Stimulated activated CD4-positive, alpha-beta T cell treated with anti-CD3 and anti-CD28 coated beads, TNF-alpha, amount 100 ng/mL, for 1 hour (primary cell): ENCODE measurements around the gene ANKRD63.

Source experiments
- DNase-seq, 3 donors: peaks; one replicate each; pipeline ENCODE4 v3.0.0-alpha.2; 2020; ENCODE audit warnings: low read depth in 3 of 3, low spot score in 1 of 3

ANKRD63 gene

DNA sequence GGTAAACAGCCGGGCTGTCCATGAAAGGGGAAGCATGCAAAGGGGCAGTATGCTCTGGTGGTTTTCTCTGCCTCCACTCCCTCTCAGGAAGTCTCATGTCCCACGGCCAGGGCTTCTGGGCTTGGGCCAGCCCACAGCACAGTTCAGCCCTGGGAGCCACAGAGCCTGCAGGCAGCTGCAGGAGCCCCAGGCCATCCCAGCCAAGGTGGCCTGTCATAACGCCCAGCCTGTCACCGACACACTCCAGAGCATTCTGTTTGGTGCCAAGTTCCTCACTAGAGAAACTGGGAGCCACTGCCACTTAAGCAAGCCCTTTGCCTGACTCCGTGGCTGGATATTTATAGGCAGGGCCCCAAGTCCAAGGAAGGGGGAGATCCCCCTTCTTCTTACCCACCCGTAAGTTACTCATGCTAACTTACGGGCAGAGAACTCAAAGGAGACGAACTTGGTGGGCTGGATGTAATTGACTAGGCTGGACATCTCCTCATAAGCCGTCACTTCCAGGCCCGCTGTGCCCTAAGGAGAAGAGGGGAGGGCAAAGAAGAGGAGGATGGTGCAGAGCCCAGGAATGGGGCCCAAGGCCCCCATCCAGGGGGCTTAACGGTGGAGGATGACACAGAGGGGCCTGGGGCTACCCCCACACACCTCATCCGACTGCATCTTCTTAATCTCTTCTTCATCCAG is 13.2 kb upstream of the ANKRD63 start:
- DNase-seq = no peak

DNA sequence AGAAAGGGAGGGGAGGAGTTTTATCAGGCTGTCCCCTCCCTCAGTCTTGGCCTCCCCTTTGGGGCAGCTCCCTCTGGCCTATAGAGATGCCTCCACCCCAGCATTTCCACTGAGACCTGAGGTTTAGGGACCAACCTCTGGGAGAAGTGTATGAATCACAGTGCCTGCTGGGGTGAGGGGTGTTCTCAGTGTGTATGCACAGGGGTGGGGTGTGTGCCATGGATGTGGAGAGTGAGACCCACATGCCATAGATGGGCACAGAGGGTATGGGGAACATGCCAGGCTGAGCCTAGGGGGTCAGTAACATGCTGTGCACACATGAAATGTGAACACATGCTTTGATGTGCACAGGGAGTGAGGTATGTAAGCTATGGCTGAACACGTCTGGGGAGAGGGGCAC is 12.4 kb upstream of the ANKRD63 start:
- no peak for DNase-seq

DNA sequence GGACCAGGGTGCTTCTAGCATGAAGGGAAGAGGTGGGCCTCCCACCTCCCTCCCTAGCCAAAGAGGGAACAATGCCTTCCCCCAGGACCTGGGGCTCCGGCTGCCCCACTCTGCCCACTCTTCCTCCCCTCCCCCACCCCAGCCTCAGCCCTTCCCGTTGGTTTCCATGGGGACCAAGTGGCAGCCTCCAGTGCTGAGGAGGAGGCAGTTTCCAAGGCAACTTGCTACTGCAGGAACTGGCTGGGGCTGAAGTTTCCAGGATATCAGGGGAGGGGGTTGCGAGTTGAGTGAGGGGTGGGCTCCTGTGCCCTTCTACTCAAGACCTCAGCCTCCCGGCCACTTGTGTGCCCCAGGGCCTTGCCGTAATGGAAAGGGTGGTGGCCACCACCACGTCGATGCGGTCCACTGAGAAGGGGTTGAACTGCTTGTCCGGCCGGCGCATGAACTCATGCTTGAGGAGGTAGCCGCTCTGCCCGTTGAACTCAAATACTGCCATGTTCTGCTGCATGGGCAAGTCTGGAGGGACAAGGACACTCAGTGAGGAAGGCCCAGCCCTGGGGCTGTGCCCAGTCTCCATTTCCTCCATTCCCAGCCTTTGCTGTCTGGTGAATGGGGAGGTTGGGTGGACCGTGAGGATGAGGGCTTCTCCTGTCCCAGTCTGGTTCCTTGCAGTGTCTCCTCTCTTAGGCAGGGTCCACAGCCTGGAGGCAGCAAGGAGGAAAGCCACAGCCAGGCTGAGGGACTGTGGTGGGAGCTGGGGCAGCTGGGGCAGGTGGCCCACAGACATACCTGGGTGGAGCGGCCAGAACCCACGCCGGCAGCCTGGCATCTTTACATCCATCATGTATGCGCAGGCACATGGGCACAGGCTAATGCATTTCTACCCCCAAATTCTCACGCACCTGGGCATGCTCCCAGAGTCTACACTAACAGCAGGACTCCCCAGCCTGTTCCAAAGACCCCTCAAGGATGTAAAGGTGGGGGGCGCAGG is 11.3 kb upstream of the ANKRD63 start:
- DNase-seq = no peak

- no peak for DNase-seq
Measured at GRCh38 chr15:40293006-40293405, 10.1 kb upstream of the ANKRD63 start.

- no peak for DNase-seq
Measured at GRCh38 chr15:40292246-40292645, 9.4 kb upstream of the ANKRD63 start.

DNA sequence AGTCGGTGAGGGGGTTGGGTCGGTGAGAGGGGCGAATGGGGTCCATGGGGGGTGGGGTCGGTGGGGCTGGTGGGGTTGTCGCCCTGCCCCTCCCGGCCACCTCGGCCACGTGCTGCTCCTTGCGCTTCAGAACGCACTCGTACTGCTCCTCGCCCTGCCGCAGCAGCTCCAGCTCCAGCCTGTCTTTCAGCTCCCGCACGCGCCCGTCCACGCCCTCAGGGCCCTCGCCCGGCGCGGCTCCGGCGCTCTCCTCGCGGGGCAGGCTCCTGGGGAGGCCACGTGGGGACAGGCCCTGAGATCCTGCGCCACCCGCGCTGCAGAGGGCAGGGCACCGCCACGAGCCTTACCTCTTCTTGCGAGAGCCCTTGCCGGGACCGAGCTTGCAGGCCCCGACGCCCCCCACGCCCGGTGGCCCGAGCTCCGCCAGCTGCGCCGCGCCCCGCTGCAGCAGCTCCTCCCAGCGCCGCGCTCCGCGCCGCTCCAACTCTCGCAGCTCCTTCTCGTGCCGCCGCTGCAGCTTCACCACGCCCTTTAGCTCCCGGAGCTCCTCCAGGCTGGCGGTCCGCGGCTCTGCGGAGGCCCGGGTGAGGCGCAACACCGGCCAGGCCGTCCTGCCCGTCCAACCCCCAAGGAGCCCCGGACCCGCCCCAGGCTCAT is 8.2 kb upstream of the ANKRD63 start:
- no peak for DNase-seq

GRCh38 chr15:40290545-40290917 is 7.7 kb upstream of the ANKRD63 start:
- DNase-seq = no peak

DNA sequence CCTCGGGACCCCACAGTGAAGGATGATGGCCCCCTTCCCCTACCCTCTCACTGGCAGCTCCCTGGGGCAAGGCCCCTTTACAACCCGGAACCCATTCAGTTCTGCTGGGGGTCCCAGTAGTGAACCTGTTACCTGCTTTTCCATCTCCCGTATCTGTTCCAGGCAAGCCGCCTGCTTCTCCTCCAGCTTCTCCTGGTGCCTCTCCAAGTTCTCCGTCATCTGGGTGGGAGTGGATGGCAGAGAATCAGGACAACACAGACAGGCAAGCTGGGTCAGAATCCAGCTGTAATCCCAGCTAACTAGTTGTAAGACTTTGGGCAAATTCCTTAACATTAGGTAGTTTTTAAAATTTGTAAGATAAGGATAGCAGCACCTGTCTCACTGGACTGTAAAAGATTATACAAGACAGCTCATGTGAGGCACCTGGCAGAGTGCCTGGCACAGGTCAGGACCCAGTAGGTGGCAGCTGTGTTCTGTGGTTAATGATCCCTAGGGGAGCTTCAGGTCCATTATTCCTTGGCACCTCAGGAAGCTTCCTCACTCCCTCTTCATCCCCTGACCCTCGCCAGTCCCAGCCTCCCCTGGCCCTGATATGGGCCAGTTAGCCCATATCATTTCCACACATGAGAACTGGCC is 6.4 kb upstream of the ANKRD63 start:
- no peak for DNase-seq

DNA sequence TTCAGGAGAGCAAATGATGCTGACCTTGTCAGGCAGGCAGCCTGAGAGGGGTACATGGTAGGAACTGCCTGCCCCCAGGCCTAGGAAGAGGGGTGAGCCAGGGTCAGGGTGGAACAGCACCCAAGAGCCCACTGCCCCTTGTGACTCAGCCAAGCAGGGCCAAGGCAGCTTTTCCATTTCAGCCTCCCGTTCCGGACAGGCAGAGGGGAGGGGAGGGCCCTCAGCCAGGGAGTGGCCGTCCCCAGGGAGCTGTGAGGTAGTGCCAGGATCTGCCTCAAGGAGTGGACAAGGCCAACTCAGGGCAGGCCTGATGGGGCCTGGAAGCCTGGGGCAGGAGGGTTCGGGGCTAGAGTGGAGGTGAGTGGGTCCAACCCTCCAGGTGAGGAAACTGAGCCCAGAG is 5.1 kb upstream of the ANKRD63 start:
- DNase-seq = no peak

DNA sequence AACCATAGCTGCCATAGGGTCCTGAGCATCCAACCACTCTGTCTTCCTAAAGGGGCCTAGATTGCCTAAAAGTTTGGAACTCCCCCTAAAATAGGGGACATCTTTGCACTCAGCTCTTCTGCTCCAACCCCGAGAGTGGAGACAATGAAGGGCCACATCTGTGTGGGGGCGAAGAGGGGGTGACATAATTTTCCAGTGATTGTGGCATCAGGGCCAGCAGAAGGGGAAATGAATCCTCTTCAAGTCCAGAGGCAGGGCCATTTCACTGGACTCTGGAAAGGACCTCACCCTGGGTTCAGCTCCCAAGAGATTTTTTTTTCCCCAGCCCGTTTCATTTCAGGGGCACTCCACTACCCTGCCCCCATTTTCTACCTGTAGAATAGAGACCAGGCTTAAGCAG is 4.6 kb upstream of the ANKRD63 start:
- DNase-seq = no peak

DNA sequence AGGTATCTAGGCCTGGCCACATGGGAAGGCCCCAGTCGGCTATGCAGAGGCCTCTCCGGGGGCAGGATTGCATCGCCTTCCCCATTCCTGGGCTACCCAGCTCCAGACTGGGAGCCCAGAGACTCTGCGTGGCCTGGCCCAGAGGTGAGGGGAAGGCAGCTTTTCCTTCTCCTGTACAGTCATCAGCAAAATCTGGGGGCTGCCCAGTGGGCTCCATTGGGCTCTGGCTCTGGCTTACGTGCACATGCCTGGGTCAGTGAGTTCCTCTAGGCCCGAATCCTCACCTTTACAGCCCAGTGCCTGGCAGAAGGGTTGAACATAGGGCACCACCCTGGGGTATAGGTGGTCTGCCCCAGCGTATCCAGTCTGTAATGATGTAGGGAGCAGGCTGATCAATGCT is 3.9 kb upstream of the ANKRD63 start:
- DNase-seq = no peak

DNA sequence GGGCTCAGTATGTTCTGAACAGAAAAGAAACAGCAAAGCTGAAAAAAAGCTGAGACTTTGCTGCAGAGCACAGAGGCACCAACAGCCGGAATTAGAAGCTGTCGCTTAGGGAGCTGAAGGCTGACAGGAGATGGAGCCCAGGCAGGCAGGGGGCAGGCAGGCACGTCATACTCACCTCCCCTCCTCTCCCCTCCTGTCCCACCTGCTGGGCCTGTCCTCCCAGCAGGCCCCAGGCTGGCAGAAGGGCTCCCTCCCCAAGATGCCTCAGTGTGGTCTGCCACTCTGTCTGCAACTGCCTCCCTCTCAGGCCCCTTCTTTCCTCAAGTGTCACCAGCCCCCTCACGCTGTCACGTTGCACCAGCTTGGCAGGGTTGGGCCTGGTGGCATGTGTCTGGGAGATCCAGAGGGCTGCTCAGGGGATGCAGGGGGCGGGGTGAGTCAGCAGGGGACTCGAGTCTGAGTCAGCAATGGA is 3.2 kb upstream of the ANKRD63 start:
- DNase-seq = no peak

- DNase-seq = no peak
Measured at GRCh38 chr15:40285554-40286011, 2.7 kb upstream of the ANKRD63 start.

DNA sequence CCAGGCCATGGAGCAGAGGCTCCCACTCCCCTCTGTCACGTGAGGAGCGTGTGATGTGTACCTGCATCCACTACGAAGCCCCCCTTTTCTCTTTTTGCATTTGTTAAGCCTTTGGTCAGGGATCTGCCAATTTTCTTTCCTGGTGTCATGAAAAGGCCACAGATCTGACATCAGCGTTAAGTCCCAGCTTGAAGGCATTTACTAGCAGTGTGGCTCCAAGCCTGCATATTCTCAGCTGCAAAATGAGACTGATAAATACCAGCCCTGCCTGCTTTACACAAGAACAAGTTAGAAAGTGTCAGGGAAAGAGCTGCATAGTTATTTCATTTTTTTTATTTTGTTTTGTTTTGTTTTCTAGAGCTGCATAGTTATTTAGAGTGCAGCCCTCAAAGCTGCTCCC is 2.3 kb upstream of the ANKRD63 start:
- DNase-seq = no peak

- no peak for DNase-seq
Measured at GRCh38 chr15:40283615-40284300, 894 bp upstream of the ANKRD63 start.

GRCh38 chr15:40282147-40282868 is 556 bp downstream of the ANKRD63 start:
- DNase-seq = no peak

- DNase-seq = no peak
Measured at GRCh38 chr15:40281801-40282146, 1.1 kb downstream of the ANKRD63 start.

- no peak for DNase-seq
Measured at GRCh38 chr15:40281057-40281800, 1.6 kb downstream of the ANKRD63 start.

DNA sequence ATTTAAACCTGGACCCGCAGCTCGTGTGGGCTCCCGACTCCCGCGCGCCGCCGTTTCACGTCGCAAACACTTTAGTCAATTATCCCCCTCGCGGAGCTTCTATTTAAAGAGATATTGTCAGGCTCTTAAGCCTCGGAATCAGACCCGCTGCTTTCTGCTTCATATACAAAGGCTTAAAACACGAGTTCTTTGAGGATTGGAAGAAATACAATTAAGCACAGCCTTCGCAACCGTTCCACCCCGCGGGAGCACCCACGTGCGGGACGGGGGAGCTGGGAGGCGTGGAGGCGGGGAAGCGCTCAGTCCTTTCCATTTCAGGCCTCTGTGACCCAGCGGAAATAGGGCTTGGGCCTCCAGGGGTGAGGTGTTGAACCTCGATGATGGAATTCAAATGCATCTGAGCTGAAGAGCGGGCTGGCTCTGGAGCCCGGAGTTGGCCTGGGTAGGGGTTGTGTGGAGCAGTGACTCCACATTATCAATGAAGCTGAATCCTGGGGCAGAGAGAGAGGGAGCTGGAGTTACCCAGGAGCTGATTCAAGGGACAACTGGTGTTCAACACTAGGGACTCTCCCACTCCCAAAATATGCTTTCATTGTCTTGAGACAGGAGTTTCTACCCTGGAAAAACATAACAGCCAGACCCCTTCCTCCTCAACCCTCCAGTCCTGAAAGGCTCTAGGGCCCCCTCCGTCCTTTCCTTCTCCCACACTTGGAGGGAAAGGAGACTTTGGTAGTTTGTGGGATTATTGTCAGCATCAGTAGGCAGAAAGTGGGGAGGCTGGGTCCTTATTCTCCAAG is 2.4 kb downstream of the ANKRD63 start:
- DNase-seq = no peak
